ENCODE results near the gene ELF3. TPM values are rescaled to one million over a fixed set of nuclear protein-coding genes. Genes with fewer than 3 reads are reported as not detected.
A peak's percentile ranks its signal among the peaks of the same experiment; 100 is the strongest.

The ELF3 gene
- total and polyA plus RNA-seq, 2 experiments from 2014 or later: 12.3 to 19.5 TPM

- Histone ChIP-seq H3K27ac (ENCODE audit: low read depth) (no peak overlapping the region), H3K4me3 (peak overlapping the region; percentile 70), H3K4me1 (ENCODE audit: insufficient read depth) (peaks cover 6% of the 10 kb centered on the region), H3K79me2 (replicated peaks; ENCODE audit: insufficient read depth) (peaks cover 38% of the 10 kb centered on the region), H3K27me3 (ENCODE audit: insufficient read depth) (0 out of 2 replicates have a peak, but pooled peaks cover 10% of the 10 kb centered on the region), H2AFZ (peak overlapping the region; percentile 73), H3F3A (replicated peaks; ENCODE audit: low read depth) (no peaks in the 10 kb centered on the region), H3K4me2 (peak overlapping the region; percentile 87), H3K36me3 (ENCODE audit: insufficient read depth) (no peaks in the 10 kb centered on the region), H3K9me2 (ENCODE audit: insufficient read depth) (no peaks in the 10 kb centered on the region), H4K20me1 (replicated peaks; ENCODE audit: insufficient read depth) (peaks cover 9% of the 10 kb centered on the region; the same call in 1 of the 2 replicates)
- peak; percentile 37 for DNase-seq (ENCODE audit: low spot score)
- peaks cover 4% of the 10 kb centered on the region; the same call in 2 of the 3 replicates for H3K36me3 Mint-ChIP-seq (ENCODE audit: low read depth)
- peaks cover 16% of the 10 kb centered on the region; the same call in 2 of the 3 replicates for H3K4me1 Mint-ChIP-seq
- TF ChIP-seq ZNF462 (CRISPR knock-in tag; IDR thresholded peaks at IDR 0.05) (no peak), EZH2phosphoT487 (IDR thresholded peaks at IDR 0.05; ENCODE audit: unreplicated experiment) (no peak), NANOG (IDR thresholded peaks at IDR 0.05; ENCODE audit: borderline replicate concordance) (no peak), CTCF (conservative IDR thresholded peaks at IDR 0.05; ENCODE audit: low read depth in 2 of 2) (no peak), POLR2AphosphoS5 (IDR thresholded peaks at IDR 0.05; ENCODE audit: low read depth) (no peak), ZNF114 (CRISPR knock-in tag; IDR thresholded peaks at IDR 0.05) (no peak), CREB1 (CRISPR knock-in tag; IDR thresholded peaks at IDR 0.05; ENCODE audit: low read depth) (no peak)
- H3K27me3 Mint-ChIP-seq (ENCODE audit: insufficient read depth, low read depth, poor library complexity): peaks cover 8% of the 10 kb centered on the region
- H3K9me3 Mint-ChIP-seq: no peaks in the 10 kb centered on the region
- peak overlapping the region; percentile 81; the same call in 1 of the 2 replicates for H3K27ac Mint-ChIP-seq
- peak; percentile 18 for ATAC-seq
- H3K4me3 Mint-ChIP-seq: peak overlapping the region; percentile 91
Observed at GRCh38 chr1:201982082-201982622, 28.2 kb upstream of the ELF3 start.

Data from GM23338 (cell line).